GM18870 (cell line): ENCODE data around the gene GMDS.
A peak's percentile ranks its signal among the peaks of the same experiment; 100 is the strongest.

Source experiments
- ATAC-seq: cut with Tn5 transposase; IDR thresholded peaks from one replicate; pipeline ENCODE4 v1.9.1; 2021; ENCODE audit warnings: moderate library complexity; ENCODE audit not compliant: unreplicated experiment

The GMDS gene

DNA sequence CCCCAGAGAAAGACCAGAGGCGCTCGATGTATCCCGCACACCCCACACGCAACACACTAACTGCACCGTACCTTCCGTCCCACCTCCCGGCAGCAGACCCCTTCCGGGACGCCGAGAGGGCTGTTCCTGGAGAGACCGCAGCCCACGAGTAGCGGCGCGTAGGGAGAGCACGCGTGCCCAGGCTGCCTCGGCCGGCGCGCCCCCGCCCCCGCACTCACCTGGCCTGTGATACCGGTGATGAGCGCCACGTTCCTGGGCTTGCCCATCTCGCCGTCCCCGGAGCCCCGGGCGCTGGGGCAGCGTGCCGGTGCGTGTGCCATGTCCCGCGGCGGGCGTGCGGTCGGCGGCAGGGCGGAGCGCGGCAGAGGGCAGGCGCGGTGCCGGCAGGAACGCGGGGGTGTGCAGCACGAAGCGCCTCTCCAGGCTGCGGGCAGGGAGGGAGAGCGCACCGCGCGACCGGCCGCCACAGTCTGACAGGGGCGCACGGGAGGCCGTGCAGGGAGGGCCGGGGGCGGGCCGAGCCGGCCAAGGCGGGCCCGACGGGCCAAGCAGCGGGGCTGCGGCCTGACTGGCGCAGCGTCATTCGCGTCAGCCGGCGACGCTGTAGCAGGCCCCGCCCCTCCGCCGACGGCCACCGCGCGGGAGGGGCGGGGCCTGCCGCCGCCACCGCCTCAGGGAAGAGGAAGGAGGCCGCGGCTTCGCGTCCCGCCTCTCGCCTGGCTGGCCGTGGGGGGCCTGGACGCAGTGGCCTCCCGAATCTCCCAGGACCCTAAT, at the start of gene GMDS:
Gene GMDS (minus strand): TSS at position 503 of the 774 bp plus-strand sequence.
- ATAC-seq = peak; percentile 49

- no peak for ATAC-seq
Measured at GRCh38 chr6:2285510-2285909, 40.1 kb upstream of the GMDS start.

DNA sequence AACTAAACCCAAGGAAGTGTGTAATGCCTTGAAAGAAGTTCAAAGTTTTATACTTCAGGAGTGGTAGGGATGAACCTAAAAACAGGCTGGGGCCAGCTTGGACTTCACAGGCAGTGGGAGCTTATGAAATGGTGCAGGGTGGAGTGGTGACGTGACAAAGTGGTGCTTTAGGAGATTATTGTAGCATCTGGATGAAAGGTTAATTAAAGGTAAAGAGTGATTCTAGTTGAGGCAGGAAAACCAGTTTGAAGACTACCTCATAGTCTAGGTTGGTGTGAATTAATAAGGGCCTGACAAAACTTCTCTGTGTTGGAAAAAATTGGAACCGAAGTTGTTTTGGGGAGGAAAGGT, 30.5 kb upstream of the GMDS start:
- ATAC-seq = no peak

GRCh38 chr6:2274981-2275891, 29.8 kb upstream of the GMDS start:
- no peak for ATAC-seq

- ATAC-seq = no peak
Measured at GRCh38 chr6:2272696-2273095, 27.3 kb upstream of the GMDS start.

GRCh38 chr6:2270054-2270453, 24.6 kb upstream of the GMDS start:
- ATAC-seq = no peak

DNA sequence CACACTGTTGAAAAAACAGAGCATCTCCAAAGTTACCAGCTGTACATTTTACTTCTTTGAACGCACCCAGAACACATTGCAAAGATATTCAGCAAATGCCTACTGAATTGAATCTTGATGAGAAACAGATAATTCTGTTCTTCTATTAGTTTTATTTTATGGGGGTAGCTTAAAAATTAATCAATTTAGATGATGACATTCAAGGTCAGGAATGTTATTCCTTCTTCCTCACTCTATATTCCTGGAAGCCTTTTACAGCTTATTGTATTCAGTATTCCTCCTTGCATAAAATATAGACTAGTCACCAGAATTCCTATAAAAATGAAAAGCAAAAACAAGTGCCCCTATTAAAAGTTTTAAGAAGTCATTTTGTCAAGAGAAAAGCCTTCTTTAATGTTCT, 21.4 kb upstream of the GMDS start:
- ATAC-seq = no peak

- no peak for ATAC-seq
Measured at GRCh38 chr6:2266031-2266795, 20.8 kb upstream of the GMDS start.

- no peak for ATAC-seq
Measured at GRCh38 chr6:2264932-2265331, 19.5 kb upstream of the GMDS start.

- ATAC-seq = no peak
Measured at GRCh38 chr6:2263896-2264295, 18.5 kb upstream of the GMDS start.

- no peak for ATAC-seq
Measured at GRCh38 chr6:2259574-2259973, 14.2 kb upstream of the GMDS start.

DNA sequence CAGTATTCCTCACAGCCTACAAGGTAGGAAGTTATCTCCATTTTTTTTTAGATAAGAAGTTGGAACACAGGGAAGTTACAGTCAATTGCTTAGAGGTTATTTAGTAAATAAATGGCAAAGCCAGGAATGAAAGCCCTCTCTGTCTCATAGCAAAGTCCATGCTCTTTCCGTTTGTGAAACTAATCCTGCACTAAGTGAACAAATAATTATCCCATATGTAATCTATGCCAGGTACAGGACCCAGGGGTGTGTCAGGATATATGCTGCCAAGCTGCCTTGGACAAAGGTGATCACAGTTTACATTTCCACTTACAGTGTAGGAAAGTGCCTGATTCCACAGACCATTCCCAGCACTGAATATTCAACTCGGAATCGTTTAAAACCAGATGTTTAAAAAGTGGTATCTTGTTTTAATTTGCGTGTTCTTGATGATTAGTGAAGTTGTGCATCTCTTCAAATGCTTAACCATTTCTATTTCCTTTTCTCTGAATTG, 13.6 kb upstream of the GMDS start:
- ATAC-seq = no peak

DNA sequence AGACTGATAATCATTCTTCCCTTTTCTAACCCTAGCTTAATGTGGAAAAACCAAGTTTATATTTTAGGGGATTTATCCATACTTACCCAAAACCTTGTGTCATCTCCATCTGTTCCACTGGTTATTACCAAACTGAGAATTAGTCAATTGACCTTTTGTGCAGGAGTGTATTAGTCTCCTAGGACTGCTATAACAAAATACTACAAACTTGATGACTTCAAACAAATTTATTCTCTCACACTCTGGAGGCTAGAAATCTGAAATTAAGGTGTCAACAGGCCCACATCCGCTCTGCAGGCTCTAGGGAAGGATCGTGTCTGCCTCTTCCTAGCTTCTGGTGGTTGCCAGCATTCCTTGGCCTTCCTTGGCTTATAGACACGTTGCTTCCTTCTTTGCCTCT, 12.7 kb upstream of the GMDS start:
- no peak for ATAC-seq

DNA sequence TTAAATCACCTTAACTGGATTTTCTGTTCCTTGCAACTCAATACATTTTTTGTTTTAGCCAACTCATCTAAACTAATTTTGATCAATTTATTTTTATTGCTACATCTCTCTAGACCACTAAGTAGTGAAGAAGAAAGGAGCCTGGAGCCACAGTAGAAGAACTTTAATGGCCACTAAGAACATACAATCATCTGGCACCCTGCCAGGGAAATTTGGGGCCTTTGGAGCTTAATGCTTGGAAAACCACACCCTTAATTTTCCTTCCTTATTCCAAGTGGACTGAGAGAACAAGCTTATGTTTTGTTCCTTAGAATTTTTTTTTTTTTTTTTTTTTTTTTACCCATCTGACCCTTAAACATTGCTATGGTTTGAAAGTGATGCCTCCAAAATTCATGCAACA, 12.0 kb upstream of the GMDS start:
- no peak for ATAC-seq

GRCh38 chr6:2254747-2255146, 9.3 kb upstream of the GMDS start:
- no peak for ATAC-seq

GRCh38 chr6:2249126-2249525, 3.7 kb upstream of the GMDS start:
- ATAC-seq = no peak

DNA sequence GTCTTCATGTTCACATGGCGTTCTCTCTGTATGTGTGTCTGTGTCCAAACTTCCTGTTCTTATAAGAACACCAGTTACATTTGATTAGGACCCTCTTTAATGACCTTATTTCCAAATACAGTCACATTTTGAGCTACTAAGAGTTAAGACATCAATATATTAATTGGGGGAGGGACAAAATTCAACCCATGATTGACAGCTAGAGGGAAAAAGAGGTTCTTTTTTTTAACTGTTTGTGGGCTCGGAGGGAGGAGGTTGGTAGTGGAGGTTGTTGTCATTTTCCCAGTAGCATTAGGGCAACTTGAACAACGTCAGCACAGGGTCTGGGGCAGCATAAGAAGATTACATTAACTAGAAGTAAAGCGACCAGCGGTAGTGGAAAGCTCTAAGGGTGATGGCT, 2.3 kb upstream of the GMDS start:
- no peak for ATAC-seq

DNA sequence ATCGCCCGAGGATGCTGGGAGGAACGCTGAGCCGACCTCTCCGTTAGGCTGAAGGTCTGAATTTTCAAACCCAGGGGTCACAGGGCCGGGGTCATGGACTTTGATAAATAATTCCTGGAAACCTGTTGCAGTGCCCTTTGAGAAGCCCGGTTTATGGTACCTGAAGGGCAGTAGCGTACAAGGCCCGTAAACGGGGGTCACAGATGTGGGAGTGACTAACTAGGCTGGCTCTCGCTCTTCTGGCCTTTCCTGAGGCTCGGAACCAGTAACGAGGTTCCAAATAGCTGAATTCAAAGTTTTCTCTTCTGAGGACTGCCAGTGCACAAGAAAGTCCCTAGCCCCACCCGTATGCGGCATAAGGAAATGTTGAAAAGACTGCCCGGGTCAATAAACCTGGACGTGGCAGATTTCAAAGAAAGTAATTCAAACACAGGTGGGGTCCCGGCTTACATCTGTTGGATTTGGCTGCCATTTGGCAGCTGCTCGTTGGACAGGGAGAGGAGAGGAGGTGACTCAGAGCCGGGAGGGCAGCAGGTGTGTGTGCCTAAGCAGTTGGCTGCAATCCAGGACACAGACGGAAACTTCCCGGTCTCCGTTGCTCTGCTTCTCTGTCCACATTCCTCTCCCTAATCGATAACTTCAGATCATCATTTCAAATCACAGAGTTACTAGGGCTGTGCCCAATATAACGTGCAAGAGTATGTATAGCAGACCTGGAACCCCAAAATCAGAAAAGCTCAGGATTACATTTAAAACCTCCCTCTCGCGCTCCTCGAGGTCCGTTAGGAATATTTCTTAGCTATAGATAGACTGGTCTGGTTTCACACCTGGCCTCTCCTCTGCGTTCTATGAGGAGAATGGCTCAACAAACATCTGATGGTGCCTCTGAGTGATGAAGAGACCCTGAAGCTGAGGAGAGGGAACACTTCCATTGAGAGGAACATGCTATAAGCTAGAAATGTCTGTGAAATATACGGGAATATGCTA, 765 bp upstream of the GMDS start:
- ATAC-seq = peak; percentile 5

DNA sequence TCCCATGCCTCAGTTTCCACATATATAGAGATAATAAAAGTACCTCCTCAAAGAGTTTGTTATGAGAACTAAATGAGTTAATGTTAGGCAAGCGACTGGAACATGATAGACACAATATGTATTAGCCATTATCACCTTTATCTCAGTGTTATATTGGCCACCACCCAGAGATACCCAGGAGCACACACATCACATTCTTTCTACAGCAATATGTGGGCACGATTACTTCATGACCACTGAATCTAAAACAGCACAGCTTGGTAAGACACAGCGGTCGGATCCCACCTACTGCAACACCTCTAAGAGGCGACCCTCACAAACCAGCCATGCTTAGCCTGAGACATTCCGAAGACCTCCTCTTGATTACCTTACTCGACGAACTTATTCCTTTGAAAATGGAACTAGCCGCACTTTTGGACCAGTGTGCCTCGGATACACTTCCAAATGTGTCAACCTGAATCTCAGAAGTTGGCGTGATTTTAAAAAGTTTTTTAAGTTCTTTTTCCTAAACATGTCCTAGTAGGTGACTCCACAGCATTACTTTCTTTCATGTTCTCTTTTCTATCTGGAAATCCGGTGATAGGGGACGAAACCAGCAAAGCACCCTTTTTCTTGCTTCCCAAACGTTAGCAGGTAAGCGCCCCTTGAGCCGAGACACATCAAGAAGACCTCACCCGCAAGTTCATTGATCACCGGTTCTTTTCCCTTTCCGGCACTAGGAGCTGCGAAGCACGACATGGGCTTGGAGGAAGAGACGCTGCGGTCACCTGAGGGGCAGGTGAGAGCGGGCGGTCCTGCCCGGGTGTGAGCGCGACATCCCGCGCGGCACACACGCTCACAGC, 923 bp downstream of the GMDS start:
- no peak for ATAC-seq
